Measurements from ENCODE around the gene TCP11L2.

DNA sequence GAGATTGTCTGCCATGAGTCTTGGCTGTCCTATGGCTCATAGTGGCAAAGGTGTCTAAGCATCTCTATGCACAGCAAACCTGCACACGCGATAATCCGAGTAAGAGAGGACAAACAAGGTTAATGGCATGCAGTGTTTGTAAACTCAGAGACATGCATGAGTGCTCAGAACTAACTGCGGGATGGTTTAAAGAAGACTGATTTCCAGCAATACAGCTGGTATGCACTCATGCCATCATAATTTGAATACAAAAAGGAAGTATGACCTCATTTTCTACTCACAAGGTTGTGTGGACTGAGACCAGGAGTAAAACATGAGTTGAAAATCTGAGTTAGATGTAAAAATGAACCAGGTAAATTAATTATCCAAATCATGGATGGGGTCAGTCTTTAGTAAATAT lies 16.6 kb upstream of the TCP11L2 start:
- TF ChIP-seq POLR2AphosphoS5 (IDR thresholded peaks at IDR 0.05): no peak
- TF ChIP-seq, protein P1, sequence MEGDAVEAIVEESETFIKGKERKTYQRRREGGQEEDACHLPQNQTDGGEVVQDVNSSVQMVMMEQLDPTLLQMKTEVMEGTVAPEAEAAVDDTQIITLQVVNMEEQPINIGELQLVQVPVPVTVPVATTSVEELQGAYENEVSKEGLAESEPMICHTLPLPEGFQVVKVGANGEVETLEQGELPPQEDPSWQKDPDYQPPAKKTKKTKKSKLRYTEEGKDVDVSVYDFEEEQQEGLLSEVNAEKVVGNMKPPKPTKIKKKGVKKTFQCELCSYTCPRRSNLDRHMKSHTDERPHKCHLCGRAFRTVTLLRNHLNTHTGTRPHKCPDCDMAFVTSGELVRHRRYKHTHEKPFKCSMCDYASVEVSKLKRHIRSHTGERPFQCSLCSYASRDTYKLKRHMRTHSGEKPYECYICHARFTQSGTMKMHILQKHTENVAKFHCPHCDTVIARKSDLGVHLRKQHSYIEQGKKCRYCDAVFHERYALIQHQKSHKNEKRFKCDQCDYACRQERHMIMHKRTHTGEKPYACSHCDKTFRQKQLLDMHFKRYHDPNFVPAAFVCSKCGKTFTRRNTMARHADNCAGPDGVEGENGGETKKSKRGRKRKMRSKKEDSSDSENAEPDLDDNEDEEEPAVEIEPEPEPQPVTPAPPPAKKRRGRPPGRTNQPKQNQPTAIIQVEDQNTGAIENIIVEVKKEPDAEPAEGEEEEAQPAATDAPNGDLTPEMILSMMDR (IDR thresholded peaks at IDR 0.05): no peak
